ENCODE results near the gene OTOP1. TPM values are rescaled to one million over a fixed set of nuclear protein-coding genes. Genes with fewer than 3 reads are reported as not detected.
"Not testable (repeated sequence)": the region's sequence is repeated elsewhere in the genome, so short reads cannot be mapped to it uniquely, and the experiment has no call there.

OTOP1 gene
- total and polyA plus RNA-seq, 4 donors = not detected

DNA sequence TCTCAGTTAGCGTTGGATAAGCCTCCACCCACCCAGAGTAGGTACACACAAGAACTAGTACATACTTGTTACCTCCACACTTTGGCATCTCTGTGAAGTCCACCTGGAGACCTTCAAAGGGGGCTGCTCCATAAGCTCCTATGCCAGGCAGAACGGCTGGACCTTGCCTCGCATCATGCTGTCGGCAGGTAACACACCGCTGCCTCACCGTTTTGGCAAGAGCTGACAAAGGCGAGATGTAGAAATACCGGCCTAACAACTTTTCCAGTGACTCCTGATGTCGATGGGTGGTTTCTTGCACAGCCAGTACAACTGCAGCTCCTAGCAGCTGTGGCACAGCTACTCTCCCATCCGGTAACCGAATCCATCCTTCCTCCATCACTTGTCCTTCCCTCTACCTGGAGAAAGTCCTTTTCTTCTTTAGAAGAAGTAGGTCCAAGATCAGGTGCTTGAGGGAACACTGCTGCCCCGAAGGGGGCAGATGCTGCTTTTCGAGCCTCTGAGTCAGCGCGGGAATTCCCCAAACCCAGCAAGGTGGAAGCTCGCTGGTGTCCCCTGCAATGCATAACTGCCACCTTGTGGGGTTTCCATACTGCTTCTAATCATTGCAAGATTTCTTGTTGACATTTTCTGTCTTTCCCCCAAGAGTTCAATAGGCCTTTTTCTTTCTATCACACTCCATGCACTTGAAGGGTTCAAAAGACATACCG, 65.6 kb downstream of the OTOP1 start:
- H3K9me3 ChIP-seq (ENCODE audit: control insufficient read depth in 4 of 4, low read length in 3 of 4); H3K36me3 ChIP-seq (ENCODE audit: control insufficient read depth in 4 of 4, insufficient read depth in 3 of 4, low read depth in 1 of 4, low read length in 3 of 4); H3K27me3 ChIP-seq (ENCODE audit: control insufficient read depth in 4 of 4, insufficient read depth in 4 of 4, low read length in 3 of 4); DNase-seq (ENCODE audit: low spot score); H3K27ac ChIP-seq (ENCODE audit: low read depth in 1 of 2, low read length in 2 of 2); H3K4me1 ChIP-seq (ENCODE audit: control insufficient read depth in 4 of 4, insufficient read depth in 4 of 4, low read length in 3 of 4); H3K9ac ChIP-seq (ENCODE audit: low read depth in 1 of 2, low read length in 2 of 2); H3K4me3 ChIP-seq (ENCODE audit: low read depth in 1 of 3, low read length in 3 of 3): not testable (repeated sequence)
- WGBS = 68% methylated on average over 17 of the region's 17 CpGs

DNA sequence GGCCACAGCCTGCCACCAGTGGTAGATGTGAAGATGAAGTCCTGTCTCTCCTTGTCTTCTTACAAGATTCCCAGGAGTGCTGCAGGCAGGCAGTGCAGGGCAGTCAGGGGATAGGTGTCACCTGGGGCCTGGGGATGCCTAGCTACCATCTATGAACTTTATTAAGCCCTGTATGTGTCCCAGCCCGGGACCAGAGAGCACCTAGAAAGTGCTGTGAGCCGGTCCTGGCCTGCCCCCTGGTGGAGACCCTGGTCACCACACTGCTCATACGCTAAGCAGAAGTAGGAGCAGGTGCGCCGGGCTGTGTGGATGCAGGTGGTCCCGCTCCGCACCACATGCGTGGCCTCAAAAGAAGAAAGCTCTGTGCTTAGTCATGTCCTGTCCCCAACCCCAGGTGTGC, 81.1 kb downstream of the OTOP1 start:
- H3K4me1 ChIP-seq (ENCODE audit: control insufficient read depth in 4 of 4, insufficient read depth in 4 of 4, low read length in 3 of 4); H3K27me3 ChIP-seq (ENCODE audit: control insufficient read depth in 4 of 4, insufficient read depth in 4 of 4, low read length in 3 of 4); H3K9ac ChIP-seq (ENCODE audit: low read depth in 1 of 2, low read length in 2 of 2); H3K4me3 ChIP-seq (ENCODE audit: low read depth in 1 of 3, low read length in 3 of 3); H3K9me3 ChIP-seq (ENCODE audit: control insufficient read depth in 4 of 4, low read length in 3 of 4); H3K36me3 ChIP-seq (ENCODE audit: control insufficient read depth in 4 of 4, insufficient read depth in 3 of 4, low read depth in 1 of 4, low read length in 3 of 4); H3K27ac ChIP-seq (ENCODE audit: low read depth in 1 of 2, low read length in 2 of 2): not testable (repeated sequence)
- peak; percentile 35 for DNase-seq (ENCODE audit: low spot score)
- TF ChIP-seq RAD21 (IDR thresholded peaks at IDR 0.05) = peak in 1 of 2 donors; percentile 32
- 4% methylated on average over 5 of the region's 8 CpGs for WGBS

DNA sequence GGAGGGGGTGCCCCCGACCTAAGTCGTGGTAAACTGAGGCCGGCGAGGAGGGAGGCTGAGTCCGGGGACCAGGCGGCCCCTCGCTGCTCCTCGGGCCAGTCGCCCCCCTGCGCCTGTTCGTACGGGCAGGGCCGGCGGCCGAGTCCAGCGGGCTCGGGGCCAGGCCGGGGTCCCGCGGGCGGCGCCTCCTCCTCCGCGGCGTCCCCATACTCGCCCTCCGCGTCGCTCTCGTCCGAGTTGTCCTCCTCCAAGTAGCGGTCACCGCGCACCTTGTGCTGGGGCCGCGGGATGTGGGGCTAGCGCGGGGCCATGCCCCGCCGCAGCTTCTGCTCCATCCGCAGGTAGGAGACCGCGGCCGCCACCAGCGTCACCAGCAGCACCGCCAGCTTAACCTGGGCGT, 83.4 kb downstream of the OTOP1 start:
- H3K4me3 ChIP-seq (ENCODE audit: low read depth in 1 of 3, low read length in 3 of 3); H3K9me3 ChIP-seq (ENCODE audit: control insufficient read depth in 4 of 4, low read length in 3 of 4); H3K27ac ChIP-seq (ENCODE audit: low read depth in 1 of 2, low read length in 2 of 2); H3K9ac ChIP-seq (ENCODE audit: low read depth in 1 of 2, low read length in 2 of 2); DNase-seq (ENCODE audit: low spot score); H3K4me1 ChIP-seq (ENCODE audit: control insufficient read depth in 4 of 4, insufficient read depth in 4 of 4, low read length in 3 of 4); H3K36me3 ChIP-seq (ENCODE audit: control insufficient read depth in 4 of 4, insufficient read depth in 3 of 4, low read depth in 1 of 4, low read length in 3 of 4); H3K27me3 ChIP-seq (ENCODE audit: control insufficient read depth in 4 of 4, insufficient read depth in 4 of 4, low read length in 3 of 4): not testable (repeated sequence)
- 2% methylated on average over 46 of the region's 47 CpGs for WGBS

DNA sequence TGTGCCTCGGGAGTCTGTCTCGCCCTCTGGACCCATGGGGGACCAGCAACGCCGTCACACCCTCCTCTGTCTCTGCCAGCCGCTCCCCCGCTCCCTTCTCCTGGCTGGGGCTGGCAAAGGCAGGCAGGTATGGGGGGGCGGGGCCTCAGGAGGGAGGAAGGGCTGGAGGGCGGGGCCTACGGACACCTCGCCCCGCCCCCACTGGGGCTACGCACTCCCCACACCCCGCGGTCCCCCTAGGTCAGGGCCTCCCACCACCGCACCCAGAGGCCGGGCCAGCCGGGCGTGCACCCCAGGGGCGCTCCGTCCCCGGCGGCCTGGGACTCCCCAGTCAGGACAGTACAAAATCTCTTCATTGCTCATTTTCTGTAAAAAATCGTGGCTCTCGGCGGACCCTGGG, 84.0 kb downstream of the OTOP1 start:
- H3K4me1 ChIP-seq (ENCODE audit: control insufficient read depth in 4 of 4, insufficient read depth in 4 of 4, low read length in 3 of 4); H3K9me3 ChIP-seq (ENCODE audit: control insufficient read depth in 4 of 4, low read length in 3 of 4); H3K4me3 ChIP-seq (ENCODE audit: low read depth in 1 of 3, low read length in 3 of 3); H3K9ac ChIP-seq (ENCODE audit: low read depth in 1 of 2, low read length in 2 of 2); H3K36me3 ChIP-seq (ENCODE audit: control insufficient read depth in 4 of 4, insufficient read depth in 3 of 4, low read depth in 1 of 4, low read length in 3 of 4); H3K27me3 ChIP-seq (ENCODE audit: control insufficient read depth in 4 of 4, insufficient read depth in 4 of 4, low read length in 3 of 4); H3K27ac ChIP-seq (ENCODE audit: low read depth in 1 of 2, low read length in 2 of 2); DNase-seq (ENCODE audit: low spot score): not testable (repeated sequence)
- 10% methylated on average over 25 of the region's 25 CpGs for WGBS

DNA sequence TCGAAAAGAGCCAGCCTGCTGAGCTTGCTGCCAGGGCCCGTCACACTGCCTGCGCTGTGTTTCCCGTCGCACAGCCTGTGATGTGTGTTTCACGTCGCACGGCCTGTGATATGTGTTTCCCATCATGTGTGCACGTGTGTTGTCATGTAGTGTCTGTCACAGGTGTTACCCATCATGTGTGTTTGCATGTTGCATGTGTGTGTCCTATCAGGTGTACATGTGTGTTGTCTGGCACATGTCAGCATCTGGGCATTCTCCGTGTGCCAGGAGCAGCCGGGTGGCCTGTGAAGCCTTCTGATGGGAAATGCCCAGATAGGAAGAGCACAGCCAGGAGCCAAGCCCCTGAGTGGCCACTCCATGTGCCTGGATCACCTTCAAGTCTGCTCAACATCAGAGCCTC, 85.5 kb downstream of the OTOP1 start:
- H3K9me3 ChIP-seq (ENCODE audit: control insufficient read depth in 4 of 4, low read length in 3 of 4); H3K27me3 ChIP-seq (ENCODE audit: control insufficient read depth in 4 of 4, insufficient read depth in 4 of 4, low read length in 3 of 4); H3K4me3 ChIP-seq (ENCODE audit: low read depth in 1 of 3, low read length in 3 of 3); DNase-seq (ENCODE audit: low spot score); H3K36me3 ChIP-seq (ENCODE audit: control insufficient read depth in 4 of 4, insufficient read depth in 3 of 4, low read depth in 1 of 4, low read length in 3 of 4); H3K4me1 ChIP-seq (ENCODE audit: control insufficient read depth in 4 of 4, insufficient read depth in 4 of 4, low read length in 3 of 4); H3K9ac ChIP-seq (ENCODE audit: low read depth in 1 of 2, low read length in 2 of 2); H3K27ac ChIP-seq (ENCODE audit: low read depth in 1 of 2, low read length in 2 of 2): not testable (repeated sequence)
- WGBS = 93% methylated on average over 11 of the region's 11 CpGs

Other genes starting within 250 kb of the OTOP1 start
- gene TMEM128, start 21.3 kb upstream of the OTOP1 start, total RNA-seq = 10 to 100 TPM in 1 of 2 donors, 1 to 10 TPM in 1; 7.6 to 11.3 TPM
- gene TMEM128, start 21.3 kb upstream of the OTOP1 start, polyA plus RNA-seq = 1 to 10 TPM; 9.1 to 9.2 TPM
- 1 to 10 TPM; 3.9 to 4.8 TPM for gene LYAR, start 63.2 kb upstream of the OTOP1 start, total RNA-seq
- 1 to 10 TPM; 4.5 to 5.0 TPM for gene LYAR, start 63.2 kb upstream of the OTOP1 start, polyA plus RNA-seq
- 1 to 10 TPM; 2.3 to 3.8 TPM for gene ZBTB49, start 63.3 kb upstream of the OTOP1 start, total RNA-seq
- gene ZBTB49, start 63.3 kb upstream of the OTOP1 start, polyA plus RNA-seq = 1 to 10 TPM; 1.3 to 1.7 TPM
- under 1 TPM; under 0.01 to 0.33 TPM for gene NSG1, start 160.2 kb upstream of the OTOP1 start, total RNA-seq
- gene NSG1, start 160.2 kb upstream of the OTOP1 start, polyA plus RNA-seq = under 1 TPM; 0.11 to 0.15 TPM